ENCODE results near the gene HIBADH.

- peak; percentile 72 for TF ChIP-seq CEBPB (IDR thresholded peaks at IDR 0.05; ENCODE audit: low read depth, low read length)
- TF ChIP-seq POLR2A (IDR thresholded peaks at IDR 0.05; ENCODE audit: low read depth, low read length) = no peak
- no peak for TF ChIP-seq CTCF (conservative IDR thresholded peaks at IDR 0.05; ENCODE audit: low read depth, low read length)
- no peak for TF ChIP-seq MXI1 (IDR thresholded peaks at IDR 0.05; ENCODE audit: borderline replicate concordance, low read depth, low read length)
- TF ChIP-seq RCOR1 (IDR thresholded peaks at IDR 0.05; ENCODE audit: insufficient replicate concordance, low read length) = no peak
- no peak for TF ChIP-seq RAD21 (IDR thresholded peaks at IDR 0.05; ENCODE audit: low read length)
- no peak for TF ChIP-seq RFX5 (IDR thresholded peaks at IDR 0.05; ENCODE audit: low read depth, low read length)
- no peak for TF ChIP-seq ELK1 (IDR thresholded peaks at IDR 0.05; ENCODE audit: borderline replicate concordance, low read depth, low read length)
- TF ChIP-seq NFE2L2 (IDR thresholded peaks at IDR 0.05; ENCODE audit: low read depth, low read length) = no peak
Observed at GRCh38 chr7:27611059-27611458, 51.6 kb downstream of the HIBADH start.

Data from IMR-90 (cell line).